Right renal cortex interstitium (tissue), 3 donors: Measurements from ENCODE around the gene SEZ6L. TPM values are rescaled to one million over a fixed set of nuclear protein-coding genes. Genes with fewer than 3 reads are reported as not detected.
"Not testable (repeated sequence)": the region's sequence is repeated elsewhere in the genome, so short reads cannot be mapped to it uniquely, and the experiment has no call there.

ENCODE experiments used
- DNase-seq, 3 donors: peaks; one replicate each; pipeline ENCODE4 v3.0.0-alpha.2; 2013; ENCODE audit warnings: low read depth in 3 of 3, low spot score in 2 of 3
- polyA plus RNA-seq, 3 donors: library from polyadenylated mRNA; unstranded; fragments of 120-200 nt; gene quantifications; one replicate each; pipeline ENCODE4 v1.2.1, GENCODE V29; 2013; ENCODE audit not compliant: insufficient read length in 3 of 3

Gene SEZ6L
- polyA plus RNA-seq, 3 donors = 0.15 to 0.27 (median 0.17) TPM

- DNase-seq = no peak
Observed at GRCh38 chr22:26374391-26375026, 205.2 kb downstream of the SEZ6L start.

GRCh38 chr22:26377170-26377830 is 208.0 kb downstream of the SEZ6L start:
- no peak for DNase-seq

GRCh38 chr22:26380072-26380830 is 211.0 kb downstream of the SEZ6L start:
- no peak for DNase-seq

GRCh38 chr22:26382782-26383181 is 213.5 kb downstream of the SEZ6L start:
- no peak for DNase-seq

GRCh38 chr22:26383968-26384556 is 214.8 kb downstream of the SEZ6L start:
- DNase-seq = no peak

GRCh38 chr22:26385164-26385563 is 215.9 kb downstream of the SEZ6L start:
- DNase-seq = no peak

- DNase-seq = no peak
Observed at GRCh38 chr22:26389125-26389524, 219.9 kb downstream of the SEZ6L start.

GRCh38 chr22:26391091-26391490 is 221.8 kb downstream of the SEZ6L start:
- DNase-seq = no peak

GRCh38 chr22:26391623-26392022 is 222.4 kb downstream of the SEZ6L start:
- DNase-seq = no peak

GRCh38 chr22:26393929-26394328 is 224.7 kb downstream of the SEZ6L start:
- DNase-seq = no peak

GRCh38 chr22:26394777-26395176 is 225.5 kb downstream of the SEZ6L start:
- no peak for DNase-seq

- DNase-seq = no peak
Observed at GRCh38 chr22:26395926-26396325, 226.7 kb downstream of the SEZ6L start.

- DNase-seq = no peak
Observed at GRCh38 chr22:26398741-26399153, 229.5 kb downstream of the SEZ6L start.

- DNase-seq = no peak
Observed at GRCh38 chr22:26399289-26399688, 230.0 kb downstream of the SEZ6L start.

GRCh38 chr22:26401726-26402125 is 232.5 kb downstream of the SEZ6L start:
- no peak for DNase-seq

- no peak for DNase-seq
Observed at GRCh38 chr22:26404851-26405421, 235.7 kb downstream of the SEZ6L start.

- DNase-seq = no peak
Observed at GRCh38 chr22:26406118-26406517, 236.9 kb downstream of the SEZ6L start.

- not testable (repeated sequence) for DNase-seq
Observed at GRCh38 chr22:26408562-26409220, 239.4 kb downstream of the SEZ6L start.

- DNase-seq = no peak
Observed at GRCh38 chr22:26409719-26410335, 240.6 kb downstream of the SEZ6L start.

- no peak for DNase-seq
Observed at GRCh38 chr22:26410386-26410785, 241.1 kb downstream of the SEZ6L start.
